ENCODE results near the gene GPR65.

The GPR65 gene

DNA sequence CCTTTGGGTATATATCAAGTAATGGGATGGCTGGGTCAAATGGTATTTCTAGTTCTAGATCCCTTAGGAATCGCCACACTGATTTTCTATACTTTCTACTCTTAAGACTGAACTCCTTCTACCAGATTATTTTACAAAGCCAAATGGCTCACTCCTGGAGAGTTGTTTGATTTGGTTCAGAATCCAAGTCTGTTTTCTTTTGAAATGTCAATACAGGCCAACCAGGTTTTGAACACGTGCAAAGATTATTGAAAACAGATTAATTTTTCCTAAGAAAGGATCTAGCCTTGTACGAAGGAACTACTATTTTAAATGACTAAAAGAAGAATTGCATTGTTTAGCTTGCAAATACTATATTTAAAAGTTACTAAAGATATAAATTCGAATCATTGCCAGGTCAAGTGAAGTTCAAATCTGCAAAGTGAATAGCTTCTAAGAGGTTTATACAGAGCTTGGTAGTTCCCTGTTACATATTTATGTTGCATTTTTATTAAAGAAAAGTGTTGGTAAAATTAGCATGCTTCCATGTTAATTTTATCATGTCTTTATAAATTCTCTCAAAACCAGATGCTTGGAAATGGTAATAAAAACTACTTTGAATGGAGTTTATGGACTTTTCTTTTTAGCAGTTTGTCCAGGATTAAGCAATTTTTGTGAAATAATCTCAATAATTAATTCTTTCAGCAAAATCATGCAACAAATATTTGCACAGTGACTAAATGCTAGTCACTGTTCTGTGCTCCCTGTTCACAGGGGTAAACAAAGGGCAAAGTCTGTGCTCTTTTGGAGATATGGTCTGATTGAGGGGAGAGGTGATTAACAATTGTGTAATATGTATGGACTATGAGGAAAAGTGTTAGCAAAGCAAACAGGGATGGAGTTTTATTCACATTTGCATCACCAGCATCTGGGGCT is 38.9 kb downstream of the GPR65 start:
- DNase-seq = no peak

DNA sequence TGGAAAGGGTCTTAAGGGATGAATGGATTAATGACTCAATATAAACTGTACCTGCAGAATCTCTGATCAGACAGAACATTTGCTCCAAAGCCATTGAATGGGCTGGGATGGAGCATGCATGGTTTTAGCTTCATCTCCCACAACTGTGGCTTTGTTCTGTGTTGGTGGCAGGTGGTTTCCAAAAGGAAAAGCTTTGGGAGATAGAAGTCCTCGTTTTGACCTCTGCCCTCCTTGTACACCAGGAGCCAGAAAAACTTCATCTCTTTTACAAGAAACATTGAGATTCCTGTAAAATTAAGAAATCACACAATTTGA is 39.5 kb downstream of the GPR65 start:
- DNase-seq = no peak

DNA sequence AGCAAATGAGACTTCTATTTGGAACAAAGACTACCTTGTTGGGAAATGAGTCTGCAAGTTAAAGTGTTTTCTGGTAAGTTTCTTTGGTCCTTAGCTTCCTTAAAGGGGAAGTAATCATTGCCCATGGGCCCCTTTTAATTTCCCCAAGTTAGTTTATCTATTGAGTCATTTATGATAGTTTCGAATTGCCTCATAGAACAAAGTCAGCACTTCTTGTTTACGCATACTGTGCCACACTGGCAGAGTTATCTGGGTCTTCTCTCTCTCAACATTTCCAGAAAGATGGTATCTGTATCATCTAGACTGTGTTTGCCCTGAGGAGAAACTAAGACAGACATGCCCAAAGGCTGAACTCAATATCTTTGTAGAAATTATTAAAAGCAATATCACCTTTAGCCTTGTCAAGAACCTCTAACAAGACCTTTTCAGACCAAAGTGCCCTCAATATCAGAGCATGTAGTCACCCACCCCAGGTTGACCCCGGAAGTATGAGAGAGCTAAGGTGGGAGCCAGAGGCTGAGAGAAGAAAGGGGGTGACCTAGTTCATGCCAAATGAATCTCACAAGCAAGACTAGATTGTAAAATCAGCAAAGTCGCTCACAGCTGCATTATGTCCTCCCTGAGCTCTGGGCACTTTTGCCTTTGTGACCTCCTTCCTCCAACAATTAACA is 40.0 kb downstream of the GPR65 start:
- DNase-seq = no peak

DNA sequence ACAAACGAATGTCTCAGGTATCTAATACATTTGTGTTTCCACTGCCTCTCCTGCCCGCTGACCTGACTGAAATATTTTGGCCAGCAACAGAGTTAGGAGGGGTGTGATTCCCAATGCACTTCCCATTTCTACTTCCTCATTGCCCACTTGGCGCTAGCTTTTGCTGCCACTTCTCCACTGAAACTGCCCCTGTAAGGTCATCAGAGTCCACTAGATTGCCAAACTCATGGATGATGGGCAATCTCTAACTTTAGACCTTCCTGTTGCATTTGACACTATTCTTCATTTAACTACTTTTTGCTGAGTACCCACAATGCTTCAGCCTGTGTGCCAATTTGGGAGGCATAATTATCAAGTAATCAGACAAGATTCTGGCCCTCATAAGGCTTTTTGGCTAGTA is 40.8 kb downstream of the GPR65 start:
- DNase-seq = no peak

GRCh38 chr14:88048351-88048750 is 43.4 kb downstream of the GPR65 start:
- no peak for DNase-seq

DNA sequence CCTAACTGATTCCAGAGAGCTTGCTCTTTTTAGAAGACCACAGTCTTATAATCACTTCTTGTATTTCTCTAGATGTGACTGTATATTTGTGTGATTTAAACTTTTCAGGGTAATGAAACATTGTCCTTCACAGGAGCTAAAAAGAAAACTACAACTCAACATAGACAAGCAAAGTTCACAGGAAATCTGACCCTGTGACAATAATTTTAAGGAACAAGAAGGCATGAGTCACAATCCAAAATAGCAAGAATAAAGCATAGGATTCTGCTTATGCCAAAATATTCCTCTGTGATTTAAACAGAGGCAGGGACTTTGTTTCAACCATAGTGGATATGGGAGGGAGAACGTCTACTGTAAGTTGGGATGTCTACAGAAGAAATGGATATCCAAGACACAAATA is 44.3 kb downstream of the GPR65 start:
- DNase-seq = no peak

- DNase-seq = no peak
These were observed 45.0 kb downstream of the GPR65 start for GRCh38 chr14:88049936-88050335.

- no peak for DNase-seq
These were observed 55.6 kb downstream of the GPR65 start for GRCh38 chr14:88060576-88060975.

GRCh38 chr14:88063811-88064210 is 58.9 kb downstream of the GPR65 start:
- DNase-seq = no peak

Measured in SIG-M5 (cell line).